Endothelial cell of hepatic sinusoid (primary cell): Measurements from ENCODE around the gene WDR38.

Experiments used
- in situ Hi-C: cut with HindIII; loops from 2 replicates; pipeline ENCODE4 v1.10.0; 2017; ENCODE audit warnings: low sequenced_read_pairs

The WDR38 gene

DNA sequence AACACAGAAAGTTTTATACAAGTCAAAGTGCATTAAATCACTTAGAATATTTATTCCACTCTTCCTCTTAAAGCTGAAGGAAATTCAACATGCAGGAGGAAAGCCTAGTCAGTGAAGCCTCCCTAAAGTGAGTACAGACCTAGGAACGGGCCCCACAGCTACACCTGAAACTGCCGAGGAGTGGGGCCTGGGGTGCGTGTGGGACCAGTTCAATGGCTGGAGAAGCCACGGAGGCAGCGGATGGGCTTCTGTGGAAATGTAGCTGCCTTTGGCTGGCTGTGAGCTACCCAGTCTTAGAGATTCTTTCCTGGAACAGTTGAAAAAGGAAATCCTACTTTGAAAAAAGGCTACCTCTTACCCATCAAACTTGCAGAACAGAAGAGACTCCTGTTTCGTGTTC is 25.3 kb downstream of the WDR38 start:
- in situ Hi-C loops: no loop called here

DNA sequence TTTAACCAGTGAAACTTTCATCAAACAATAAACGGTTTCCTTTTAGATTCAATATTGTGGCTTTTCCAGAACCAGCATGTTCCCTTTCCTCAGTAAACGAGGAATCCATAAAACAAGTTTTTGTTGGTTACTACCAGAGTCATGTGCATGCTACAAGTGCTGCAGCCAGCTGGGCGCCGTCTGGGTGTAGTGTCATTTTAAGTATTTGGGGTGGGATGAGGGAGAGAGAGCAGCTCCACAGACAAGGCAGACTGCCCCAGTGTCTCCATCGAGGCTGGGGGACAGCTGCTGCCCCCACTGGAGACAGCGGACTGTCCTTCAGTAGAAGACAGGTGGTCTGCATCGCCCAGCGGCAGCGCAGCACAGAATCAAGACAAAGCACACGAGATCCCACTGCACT is 26.0 kb downstream of the WDR38 start:
- in situ Hi-C loops: no loop called here

DNA sequence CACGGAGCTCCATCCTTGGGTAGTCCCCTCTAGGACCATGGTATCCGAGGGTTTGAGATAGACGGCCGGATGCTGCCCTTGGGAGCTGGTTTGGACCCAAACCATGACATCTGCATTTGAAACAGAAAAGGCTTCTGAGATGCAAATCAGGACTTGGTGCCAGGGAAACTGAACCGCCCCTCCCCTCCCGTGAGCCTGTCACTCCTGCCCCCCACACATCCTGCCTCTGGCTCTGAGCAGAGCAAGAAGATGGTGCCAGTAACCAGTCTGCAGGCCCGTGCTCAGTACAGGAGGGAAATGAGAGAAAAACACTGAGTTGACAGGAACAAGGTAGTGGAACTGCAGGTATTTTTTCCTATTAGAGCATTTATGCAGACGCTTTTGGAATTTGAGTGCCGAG is 27.2 kb downstream of the WDR38 start:
- in situ Hi-C loops: no loop called here

DNA sequence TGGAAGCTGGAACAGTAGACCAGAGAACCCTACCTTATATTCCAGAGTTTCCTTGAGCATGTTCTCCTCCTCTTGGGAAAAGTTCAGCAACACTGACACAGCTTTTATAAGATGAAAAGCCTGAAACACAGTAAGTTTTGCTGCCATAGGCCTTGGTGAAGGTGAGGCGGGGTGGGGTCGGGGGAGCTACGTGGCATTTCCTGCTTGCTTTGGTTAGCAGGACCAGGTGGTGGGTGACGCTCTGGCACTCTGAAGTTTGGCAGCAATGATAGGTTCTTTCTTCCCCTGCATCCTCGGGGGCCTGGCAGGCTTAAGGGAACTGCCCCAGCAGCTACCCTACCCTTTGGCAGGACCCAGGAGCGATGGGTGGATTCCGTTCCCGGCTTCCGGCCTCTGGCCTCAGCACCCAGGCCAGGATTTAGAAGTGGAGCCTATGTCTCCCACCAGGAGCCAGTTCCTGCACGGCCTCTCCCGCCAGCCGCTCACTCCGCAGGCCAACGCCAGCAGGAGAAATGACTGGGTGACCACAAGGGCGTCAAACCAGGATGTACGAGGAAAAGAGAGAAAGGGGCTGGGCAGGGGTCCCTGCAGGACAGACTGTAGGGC is 28.0 kb downstream of the WDR38 start:
- in situ Hi-C loops: no loop called here

DNA sequence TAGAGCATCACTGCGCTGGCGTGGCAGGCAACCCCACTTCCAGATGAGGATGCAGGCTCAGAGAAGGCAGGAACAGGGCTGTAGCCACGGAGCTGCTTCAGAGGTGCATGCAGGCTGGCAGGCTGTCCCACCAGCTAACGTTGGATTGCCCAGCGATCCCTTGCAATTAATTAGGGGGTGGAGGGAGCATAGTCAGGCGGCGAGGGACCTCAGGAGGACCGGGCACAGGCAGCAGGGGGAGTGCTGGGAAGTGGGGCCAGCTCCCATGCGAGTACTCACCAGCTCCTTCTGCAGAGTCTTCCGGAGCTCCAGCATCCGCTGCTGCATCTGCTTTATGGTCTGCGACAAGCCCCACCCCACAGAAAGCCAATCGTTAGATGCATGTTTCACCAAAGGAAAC is 29.0 kb downstream of the WDR38 start:
- in situ Hi-C loops: no loop called here

DNA sequence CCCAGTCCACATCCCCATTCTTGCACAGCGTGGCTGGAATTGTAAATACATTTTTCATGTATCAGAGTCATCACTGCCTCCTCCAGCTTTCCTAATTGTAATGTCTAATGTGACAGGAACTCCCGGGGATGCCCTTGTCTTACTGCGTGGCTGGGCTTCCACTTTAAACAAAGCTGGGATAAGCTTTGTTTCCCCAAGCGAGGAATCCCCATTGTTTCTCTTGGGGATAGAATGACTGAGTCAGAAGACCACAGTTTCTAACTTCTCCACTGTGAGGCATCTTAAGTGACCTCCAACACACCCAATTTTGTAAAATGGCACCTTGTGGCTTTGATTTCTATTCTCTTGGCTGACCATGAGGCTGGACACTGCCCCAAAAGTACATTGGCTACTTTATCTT is 31.1 kb downstream of the WDR38 start:
- in situ Hi-C loops: no loop called here

DNA sequence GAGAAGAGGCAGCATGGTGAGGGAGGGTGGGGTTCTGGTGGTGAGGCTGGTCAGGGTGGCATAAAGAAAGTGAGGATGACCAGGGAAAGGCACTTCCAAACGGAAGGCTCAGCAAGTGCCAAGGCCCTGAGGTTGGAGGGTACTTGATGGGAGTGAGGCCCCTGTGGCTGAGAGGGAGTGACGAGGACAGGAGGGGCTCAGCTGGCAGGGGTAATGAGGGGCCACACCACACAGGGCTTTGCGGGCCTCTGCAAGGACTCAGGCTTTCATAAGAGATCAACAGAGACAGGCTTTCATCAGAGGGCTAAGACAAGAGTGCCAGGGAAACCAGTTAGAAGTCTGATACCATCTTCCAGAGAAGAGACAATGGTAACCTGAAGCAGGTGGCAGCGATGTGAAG is 32.3 kb downstream of the WDR38 start:
- in situ Hi-C loops: no loop called here

DNA sequence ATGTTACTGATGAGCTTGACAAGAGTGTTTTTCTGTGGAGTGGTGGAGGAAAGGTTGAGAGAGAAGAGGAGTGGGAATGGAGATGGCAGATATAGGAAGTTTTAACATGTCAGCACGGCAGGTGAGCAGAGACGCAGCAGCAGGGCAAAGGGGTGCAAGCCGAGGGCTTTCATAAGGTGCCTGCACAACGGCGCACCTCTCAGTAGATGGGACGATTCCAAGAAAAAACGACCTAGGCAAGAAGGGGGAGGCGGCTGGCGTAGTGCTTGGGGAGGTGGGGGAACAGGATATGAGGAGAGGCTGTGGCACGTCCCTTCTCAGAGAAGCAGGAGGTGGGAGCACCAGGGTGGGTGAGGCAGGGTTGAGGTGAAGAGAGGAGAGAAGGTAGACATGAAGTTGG is 33.2 kb downstream of the WDR38 start:
- in situ Hi-C loops: no loop called here

DNA sequence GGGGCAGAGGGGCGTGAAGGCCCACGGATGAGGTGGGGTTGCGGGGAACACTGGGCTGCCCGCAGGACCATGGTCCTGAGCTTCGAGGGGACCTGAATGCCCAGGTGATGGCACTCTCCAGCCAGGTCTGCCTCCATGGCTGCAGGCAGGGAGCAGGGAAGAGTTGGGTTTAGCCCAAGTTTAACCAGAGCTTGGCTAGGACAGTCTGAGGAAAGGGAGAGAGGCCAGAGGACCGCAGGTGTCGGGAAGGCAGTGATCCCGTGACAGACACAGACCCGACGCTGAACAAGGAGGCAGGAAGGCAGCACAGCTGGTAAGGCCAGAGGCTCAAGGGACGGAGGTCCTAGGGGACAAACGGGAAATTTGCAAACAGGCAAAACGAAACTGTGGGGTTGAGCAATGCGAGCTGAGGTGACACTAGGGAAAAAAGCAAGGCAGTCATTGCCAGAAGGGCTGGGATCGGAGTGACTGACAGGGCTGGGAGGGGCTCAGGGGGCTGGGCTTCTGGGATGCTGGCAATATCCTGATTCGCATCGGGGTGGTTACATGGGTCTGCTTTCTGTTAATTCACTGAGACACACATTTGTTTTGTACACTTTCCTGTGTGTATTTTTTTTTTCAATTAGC is 33.7 kb downstream of the WDR38 start:
- in situ Hi-C loops: no loop called here

DNA sequence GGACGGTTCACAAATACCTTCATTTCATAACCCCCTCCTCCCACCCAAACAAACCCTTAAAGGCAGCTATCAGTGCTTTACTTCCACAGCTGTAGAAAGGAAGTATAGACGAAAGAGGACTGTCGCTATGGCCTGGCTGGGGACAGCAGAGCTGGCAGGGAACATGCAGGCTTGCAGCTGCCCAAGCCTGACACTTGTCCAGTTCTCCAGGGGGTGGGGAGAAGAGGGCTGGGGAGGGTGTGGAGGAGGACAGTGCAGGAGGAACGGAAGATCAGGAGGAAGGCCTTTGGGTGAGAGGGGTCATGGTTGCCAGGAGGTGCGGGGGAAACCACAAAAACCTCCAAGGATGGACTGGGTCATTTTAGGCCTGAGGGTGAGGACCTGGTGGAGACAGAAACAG is 34.6 kb downstream of the WDR38 start:
- in situ Hi-C loops: no loop called here

DNA sequence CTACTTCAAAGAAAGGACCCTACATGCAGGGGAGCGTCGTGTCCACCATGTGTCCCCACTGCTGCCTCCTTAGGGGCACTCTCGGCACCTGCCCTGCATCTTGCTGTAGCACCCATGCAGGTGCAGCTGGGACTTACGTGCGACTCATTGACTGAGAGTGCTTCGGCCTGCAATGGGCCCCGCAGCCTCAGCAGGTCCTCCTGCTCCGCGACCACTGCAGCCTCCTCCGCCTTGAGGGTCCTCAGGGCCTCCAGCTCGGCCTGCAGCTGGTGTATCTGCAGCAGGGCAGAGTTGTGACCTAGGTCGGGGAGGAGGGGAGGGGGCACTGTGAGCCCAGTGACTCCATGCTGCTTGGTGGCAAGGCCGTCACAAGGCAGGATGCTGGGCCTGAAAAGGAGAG is 35.7 kb downstream of the WDR38 start:
- in situ Hi-C loops: no loop called here

DNA sequence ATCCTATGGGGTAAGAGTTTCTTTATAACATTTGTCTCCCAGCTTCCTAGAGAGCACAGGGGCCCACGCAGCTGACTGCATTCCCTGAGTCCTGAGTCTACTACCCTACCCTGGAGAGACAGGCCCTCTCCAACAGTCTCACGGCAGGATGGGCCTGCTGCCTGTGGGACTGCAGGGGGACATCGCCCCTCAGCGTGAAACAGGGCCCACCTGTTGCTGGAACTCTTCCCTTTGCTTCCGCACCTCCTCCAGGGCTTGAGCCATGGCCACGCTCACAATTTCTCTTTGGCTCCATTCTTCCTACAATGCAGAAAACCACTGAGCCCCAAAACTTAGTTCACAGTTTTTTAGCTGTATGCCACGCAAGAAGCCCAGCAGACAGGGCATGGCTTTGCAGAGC is 36.9 kb downstream of the WDR38 start:
- in situ Hi-C loops: no loop called here

DNA sequence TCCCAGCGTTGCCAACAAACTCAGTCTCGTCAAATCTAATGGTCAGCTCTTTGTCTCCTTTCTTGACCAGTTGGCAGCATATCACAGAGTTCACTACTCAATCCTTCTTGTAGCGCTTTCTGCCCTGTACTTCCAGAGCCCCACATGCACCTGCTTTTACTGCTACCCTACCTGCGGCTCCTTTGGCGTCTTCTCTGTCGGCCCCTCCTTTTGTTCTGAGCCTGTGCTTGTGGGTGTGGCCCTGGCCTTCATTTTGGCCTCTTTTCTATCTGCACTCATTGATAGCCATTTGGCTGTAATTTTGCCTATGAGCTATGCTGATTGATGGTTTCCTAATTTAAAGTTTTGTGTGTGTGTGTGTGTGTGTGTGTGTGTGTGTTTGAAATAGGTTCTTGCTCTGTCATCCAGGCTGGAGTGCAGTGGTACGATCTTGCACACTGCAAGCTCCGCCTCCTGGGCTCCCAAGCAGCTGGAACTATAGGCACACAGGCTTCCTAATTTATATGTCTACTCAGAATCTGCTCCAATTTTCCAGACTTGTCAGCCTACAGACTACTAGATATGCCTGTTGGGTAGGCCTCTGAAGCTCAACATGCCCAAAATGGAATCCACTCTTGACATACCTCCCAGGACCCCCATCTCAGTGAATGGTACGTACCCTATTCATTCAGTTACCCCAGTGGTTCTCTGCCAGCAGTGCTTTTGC is 40.9 kb downstream of the WDR38 start:
- in situ Hi-C loops: no loop called here

DNA sequence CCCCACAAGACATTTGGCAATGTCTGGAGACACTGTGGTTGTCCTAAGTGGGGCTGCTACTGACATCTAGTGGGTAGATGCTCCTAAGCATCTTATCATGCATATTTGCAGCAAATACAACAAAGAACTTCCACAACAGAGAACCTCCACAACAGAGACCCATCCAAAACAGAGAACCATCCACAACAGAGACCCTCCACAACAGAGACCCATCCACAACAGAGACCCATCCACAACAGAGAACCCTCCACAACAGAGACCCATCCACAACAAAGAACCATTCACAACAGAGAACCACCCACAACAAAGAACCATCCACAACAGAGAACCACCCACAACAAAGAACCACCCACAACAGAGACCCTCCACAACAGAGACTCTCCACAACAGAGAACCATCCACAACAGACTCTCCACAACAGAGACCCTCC is 41.5 kb downstream of the WDR38 start:
- in situ Hi-C loops: no loop called here

DNA sequence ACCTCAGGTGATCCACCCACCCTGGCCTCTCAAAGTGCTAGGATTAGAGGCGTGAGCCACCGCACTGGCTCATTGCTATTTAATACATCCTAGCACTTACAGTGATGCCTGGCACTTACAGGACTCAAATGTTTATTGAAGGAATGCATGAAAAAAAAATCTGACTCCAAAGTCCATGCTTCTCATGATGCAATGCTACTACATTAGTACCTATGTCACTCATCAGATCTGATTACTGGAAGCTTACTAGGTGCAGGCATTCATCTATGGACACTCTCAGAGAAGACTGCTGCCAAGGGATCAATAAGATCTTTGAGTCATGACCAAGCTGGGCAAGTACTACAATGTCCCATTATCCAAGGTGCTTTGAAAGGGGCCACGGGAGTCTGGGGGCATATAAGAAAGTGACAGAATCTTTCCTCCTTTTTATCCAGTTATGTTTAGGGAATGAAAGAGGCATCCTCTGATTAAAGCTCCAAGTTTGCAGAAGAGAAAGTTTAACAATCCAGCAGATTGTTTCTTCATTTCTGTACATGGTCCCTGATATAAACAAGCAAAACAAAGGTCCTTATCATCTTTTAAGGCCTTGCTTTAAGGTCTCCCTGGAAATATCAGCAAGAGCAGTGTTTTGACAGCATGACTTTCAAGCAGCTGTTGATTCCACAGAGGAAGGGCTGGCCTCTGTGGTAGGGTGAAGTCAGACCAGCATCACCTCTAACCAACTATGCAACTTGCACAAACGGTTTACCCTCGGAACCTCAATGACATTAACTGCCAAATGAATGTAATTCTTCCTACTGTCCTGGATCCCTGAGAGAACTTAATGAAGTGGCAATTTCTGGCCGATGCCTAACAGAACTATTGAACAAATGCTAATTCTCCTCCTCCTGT is 44.6 kb downstream of the WDR38 start:
- in situ Hi-C loops: no loop called here

DNA sequence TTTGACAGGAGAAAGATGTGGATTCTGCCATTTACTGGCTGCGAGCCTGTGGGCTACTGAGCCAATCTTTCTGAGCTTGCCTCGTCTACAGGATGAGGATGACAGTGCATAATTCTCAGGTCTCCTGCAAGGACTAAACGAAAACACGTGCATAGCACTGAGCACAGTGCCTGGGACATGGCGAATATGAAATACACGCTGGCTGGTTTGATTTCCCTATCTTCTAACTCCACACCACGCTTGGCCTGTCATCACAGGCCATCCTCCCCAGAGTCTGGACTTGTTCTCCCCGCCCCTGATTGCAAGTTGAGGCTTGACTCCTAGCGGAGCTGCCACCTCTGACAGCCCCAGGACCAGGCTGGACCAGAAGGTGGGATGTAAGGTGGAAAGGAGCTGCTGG is 46.6 kb downstream of the WDR38 start:
- in situ Hi-C loops: no loop called here

DNA sequence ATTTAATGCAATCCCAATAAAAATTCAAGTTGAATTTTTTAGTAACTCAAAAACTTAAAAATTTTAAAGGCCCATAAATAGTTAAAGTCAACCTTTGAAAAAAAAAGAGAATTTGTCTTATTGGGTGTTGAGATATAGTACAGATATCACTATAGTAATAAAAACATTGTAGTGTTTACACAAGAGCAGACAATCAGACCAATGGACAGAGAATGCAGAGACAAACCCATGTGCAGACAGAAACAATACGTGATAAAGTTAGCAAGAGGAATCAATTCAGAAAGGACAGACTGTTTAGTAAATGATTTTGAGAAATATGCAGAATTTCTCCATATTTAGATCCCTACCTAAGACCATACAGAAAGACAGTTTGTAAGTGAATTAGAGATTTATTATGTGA is 53.7 kb downstream of the WDR38 start:
- in situ Hi-C loops: no loop called here
